Measurements from ENCODE around the gene ZER1.

- no peak for TF ChIP-seq YY1 (IDR thresholded peaks at IDR 0.05; ENCODE audit: insufficient read depth, insufficient read length)
- TF ChIP-seq SUZ12 (IDR thresholded peaks at IDR 0.05; ENCODE audit: extremely low read depth, insufficient read depth, insufficient read length), result no peak
Observed at GRCh38 chr9:128729766-128730517, 41.8 kb downstream of the ZER1 start.

Data from NT2/D1 (cell line).